HG02678 (cell line): Measurements from ENCODE around the gene GSE1.
"Not testable (repeated sequence)": the region's sequence is repeated elsewhere in the genome, so short reads cannot be mapped to it uniquely, and the experiment has no call there.

ENCODE experiments used
- ATAC-seq: cut with Tn5 transposase; IDR thresholded peaks from one replicate; pipeline ENCODE4 v1.9.1; 2021; ENCODE audit warnings: mild to moderate bottlenecking, moderate library complexity; ENCODE audit not compliant: unreplicated experiment

Gene GSE1

DNA sequence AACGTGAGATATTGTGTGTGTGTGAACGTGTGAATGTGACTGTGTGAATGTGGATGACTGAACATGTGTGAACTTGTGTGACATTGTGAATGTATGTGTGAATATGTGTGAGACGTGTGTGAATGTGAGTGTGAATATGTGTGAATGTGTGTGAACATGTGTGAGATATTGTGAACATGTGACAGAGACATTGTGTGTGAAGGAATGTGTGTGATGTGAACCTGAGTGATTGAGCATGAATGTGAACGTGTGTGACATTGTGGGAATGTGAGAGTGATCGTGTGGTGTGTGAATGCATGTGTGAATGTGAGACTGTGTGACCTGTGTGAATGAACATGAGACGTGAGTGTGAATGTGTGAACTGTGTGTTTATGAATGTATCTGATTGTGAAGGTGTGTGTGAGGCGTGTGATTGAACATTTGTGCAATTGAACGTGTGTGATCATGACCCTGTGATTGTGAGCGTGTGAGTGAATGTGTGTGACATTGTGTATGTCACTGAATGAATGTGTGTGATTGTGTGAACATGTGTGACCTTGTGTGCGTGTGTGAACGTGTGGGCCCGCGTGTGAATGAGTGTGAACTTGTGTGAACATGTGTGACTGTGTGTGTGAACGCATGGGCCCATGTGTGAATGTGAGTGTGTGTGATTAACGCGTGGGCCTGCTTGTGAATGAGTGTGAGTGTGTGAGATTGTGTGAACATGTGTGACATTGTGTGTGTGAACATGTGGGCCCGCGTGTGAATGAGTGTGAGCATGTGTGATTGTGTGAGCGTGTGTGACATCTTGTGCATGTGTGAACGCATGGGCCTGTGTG, 23.2 kb upstream of the GSE1 start:
- ATAC-seq, result no peak

- ATAC-seq, result no peak
Observed at GRCh38 chr16:85590506-85590832, 22.7 kb upstream of the GSE1 start.

- no peak for ATAC-seq
Observed at GRCh38 chr16:85591381-85591780, 21.7 kb upstream of the GSE1 start.

DNA sequence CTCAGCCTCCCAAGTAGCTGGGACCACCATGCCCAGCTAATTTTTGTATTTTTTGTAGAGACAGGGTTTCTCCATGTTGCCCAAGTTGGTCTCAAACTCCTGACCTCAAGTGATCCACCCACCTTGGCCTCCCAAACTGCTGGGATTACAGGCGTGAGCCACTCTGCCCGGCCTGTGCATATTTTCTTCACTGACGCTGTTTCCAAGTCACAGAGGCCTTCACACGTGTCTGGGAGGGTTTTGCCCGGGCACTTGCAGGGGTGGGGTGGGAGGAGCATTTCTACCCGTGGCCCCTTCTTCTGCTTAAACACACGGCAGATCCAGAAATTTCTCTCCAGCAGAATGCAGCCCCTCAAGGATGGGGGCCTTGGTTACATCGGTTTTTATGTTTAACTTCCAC, 20.8 kb upstream of the GSE1 start:
- ATAC-seq, result not testable (repeated sequence)

DNA sequence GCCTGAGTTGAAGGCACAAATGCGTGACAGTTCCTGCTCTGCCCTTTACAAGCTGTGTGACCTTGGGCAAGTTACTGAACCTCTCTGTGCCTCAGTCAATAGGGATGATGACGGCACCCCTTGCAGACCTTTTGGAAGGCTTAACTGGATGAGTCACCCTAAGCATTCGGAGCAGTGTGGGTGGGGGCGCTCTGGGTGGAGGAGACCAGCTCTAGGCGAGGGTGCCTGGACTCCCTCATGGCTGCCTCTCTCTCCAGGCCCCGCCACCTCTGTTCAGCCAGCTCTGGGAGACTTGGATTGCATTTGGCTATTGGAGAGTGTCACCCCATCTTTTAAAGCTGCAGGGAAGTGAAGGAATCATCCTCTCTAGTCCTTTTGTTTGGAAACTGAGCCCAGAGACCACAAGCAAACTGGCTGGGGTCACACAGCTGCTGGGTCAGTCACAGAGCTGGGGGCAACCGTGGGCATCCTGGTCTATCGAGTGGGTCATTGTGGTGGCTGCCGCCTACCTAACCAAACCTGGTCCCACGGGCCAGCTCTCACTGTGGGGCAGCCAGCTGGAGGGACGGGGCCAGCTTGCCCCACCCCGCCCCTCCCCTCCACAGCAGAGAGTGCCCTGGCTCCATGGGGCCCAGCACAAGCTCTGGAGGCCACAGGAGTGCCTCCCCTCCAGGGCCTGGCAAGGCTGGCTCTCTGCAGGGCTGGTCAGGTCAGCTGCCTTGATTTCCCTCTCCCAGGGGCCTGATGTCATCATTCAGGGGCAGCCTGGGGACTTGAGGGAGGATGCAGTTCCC, 20.2 kb upstream of the GSE1 start:
- no peak for ATAC-seq

DNA sequence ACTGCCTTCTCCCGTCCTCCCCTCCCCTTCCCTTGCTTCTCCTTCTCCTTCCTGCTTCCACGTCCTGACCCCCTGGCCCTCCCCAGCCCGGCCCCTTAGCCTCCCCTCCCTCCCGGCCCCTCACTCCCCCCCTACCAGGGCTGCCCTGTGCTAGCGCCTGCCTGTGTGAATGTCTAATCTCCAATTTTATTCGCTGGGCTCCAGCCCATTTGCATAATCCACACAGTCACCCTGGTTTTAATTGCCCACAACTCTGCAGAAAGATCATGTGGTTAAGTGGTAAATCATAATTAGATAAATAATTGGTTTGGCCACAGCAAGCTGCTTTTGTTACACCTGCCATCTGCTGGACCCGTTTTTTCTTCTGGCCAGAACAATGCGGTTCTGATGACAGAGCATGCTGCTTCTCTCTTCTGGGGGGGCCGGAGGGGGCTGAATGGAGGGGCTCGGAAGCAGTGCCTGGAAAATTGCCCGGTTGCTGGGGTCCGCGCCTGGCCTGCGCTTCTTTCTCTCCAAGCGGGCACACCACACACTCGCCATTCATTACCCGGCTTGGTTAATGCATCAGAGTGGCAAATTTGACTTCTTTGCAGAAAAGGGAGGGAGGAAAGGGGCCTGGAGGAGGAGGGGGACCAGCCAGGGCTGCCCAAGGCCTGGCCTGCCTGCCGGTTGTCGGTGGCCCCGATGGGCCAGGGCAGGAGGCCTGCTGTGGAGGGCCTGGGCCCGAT, 19.5 kb upstream of the GSE1 start:
- no peak for ATAC-seq

DNA sequence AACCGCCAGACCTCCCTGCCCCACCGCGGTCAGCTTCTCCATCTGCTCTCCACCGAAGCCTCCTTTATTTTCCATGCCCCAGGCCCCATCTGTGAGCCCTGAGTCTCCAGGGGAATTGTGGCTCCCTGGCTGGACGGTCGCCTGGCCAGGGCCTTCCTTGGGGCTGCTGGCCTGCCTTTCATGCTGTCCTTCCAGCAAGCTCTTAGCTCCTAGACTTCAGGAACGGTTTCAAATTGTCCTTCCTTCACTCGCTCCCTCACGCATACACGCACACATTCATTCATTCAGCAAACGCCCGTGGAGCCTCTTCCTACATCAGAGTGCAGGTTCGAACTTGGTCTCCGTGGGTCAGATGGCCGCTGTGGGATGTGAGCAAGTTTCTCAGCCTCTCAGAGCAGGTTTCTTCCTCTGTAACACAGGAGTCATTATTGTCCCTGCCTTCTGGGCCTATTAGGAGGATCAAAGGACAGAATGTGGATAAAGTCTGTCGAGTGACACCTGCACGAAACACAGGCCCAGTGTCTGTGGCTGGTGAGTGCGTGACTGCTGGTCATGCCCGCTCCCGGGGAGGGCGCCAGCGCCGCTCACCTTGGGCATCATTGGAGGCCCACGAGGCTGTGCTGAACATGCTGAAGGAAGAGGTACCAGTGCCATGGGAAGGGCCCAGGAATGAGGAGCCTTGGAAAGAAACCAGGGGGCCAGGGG, 18.7 kb upstream of the GSE1 start:
- no peak for ATAC-seq

- no peak for ATAC-seq
Observed at GRCh38 chr16:85594978-85595661, 18.0 kb upstream of the GSE1 start.

- no peak for ATAC-seq
Observed at GRCh38 chr16:85595812-85596502, 17.2 kb upstream of the GSE1 start.

DNA sequence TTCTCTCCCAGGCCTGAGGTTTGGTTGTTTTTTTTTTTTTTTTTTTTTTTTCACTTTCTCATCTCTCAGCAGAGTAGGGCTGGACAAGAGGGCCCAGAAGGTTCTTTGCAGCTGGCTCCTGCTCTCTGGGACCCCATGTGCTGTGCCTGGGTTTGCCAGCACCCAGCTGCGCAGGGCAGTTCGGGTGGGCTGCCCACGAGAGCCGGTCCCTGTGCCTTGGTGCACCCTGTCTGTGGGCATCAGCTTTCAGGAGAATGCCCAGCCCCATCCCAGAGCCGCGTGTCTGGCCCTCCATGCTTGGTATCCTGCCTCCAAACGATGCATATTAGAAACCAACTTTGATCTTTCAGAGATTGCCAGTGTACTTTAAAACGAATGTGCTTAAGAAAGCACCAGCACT, 15.0 kb upstream of the GSE1 start:
- no peak for ATAC-seq

- ATAC-seq, result no peak
Observed at GRCh38 chr16:85600078-85600477, 13.0 kb upstream of the GSE1 start.

DNA sequence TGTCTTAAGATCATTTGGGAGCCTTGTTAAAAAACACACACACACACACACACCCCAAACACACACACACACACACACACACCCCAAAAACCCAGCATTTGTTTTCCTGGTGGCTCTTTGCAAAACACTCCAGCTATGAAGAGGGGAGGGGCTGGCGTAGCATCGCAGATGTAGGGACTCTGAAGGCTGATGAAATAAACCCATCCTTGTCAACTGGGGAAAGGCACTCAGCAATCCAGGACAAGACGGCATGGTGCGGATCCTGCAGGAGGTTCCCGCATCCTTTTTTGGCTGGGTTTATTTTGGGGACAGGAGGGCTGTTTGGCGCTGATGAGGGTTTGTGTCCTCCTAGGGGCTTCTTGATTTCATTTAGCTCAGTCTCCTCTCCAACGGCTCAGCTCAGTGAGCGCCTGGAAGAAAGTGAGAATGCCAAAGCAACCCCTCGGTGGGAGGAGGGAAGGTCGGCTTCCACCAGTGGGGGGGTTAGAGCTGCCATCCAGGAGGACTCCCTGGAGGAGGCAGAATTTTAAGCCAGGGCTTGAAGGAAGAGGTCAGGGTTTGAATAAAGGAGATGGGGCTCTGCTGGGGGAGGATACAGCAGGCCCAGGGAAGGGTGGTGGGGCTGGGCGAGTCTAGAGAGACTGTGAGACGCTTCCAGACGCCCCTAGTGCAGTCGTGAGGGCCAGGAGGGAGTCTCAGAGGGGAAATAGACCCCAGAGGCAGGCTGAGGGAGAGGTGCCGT, 12.4 kb upstream of the GSE1 start:
- no peak for ATAC-seq

- ATAC-seq, result no peak
Observed at GRCh38 chr16:85601272-85601639, 11.9 kb upstream of the GSE1 start.

- no peak for ATAC-seq
Observed at GRCh38 chr16:85601730-85602401, 11.3 kb upstream of the GSE1 start.

DNA sequence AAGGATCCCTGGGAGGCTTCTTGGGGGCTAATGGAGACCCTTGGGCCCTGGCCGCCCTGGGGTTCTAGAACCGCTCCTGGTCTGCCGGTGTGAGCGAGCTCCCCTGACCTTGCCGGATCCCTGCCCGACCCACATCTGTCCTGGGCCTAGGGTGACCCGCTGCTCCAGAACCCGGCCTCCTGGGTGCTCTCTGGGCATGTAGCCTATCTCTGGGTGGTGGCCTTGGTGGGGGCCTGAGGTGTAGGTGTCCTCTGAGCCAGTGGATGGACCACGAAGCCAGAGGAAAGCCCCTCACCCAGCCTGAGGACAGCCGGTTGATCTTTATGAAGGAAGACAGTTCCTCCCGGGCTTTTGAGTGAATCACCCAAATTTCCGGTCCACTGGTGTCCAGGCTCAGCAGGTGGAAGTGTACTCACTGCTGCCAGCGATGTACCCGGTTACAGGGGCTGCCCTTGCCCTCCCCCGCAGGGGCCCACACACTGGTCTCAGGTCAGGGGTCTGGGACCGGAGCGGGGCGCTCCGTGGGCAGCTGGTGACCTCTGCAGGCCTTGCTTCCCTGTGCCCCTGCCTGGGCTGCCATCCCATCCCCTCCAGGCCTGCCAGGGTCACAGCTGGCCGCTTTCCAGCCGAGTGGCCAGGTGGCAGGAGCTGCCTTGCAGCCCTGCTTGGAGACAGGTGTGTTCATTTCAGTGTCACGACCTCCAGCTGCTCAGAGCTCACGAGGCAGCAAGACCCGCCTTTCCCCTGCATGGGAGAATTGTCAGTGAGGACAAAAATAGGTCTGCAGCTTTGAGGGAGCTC, 10.5 kb upstream of the GSE1 start:
- ATAC-seq, result peak; percentile 31

DNA sequence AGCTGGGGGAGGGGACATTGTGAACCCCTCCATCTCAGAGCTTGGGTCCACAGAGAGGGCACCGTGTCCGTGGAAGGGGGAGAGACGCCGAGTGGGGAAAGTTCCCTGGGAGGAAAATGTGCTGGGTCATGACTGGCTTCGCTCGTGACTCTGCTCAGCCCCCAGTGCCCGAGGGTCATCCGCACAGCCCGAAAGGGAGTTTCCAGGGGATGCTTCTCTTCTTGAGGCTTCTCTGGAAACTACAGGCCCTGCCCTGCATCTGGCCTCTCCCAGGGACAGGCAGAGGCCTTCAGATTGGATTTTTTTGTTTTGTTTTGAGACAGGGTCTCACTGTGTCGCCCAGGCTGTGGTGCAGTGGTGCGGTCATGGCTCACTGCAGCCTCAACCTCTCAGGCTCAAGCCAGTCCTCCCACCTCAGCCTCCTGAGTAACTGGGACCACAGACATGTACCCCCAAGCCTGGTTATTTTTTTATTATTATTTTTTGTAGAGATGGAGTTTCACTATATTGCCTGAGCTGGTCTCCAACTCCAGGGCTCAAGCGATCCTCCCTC, 9.8 kb upstream of the GSE1 start:
- ATAC-seq, result peak; percentile 43

DNA sequence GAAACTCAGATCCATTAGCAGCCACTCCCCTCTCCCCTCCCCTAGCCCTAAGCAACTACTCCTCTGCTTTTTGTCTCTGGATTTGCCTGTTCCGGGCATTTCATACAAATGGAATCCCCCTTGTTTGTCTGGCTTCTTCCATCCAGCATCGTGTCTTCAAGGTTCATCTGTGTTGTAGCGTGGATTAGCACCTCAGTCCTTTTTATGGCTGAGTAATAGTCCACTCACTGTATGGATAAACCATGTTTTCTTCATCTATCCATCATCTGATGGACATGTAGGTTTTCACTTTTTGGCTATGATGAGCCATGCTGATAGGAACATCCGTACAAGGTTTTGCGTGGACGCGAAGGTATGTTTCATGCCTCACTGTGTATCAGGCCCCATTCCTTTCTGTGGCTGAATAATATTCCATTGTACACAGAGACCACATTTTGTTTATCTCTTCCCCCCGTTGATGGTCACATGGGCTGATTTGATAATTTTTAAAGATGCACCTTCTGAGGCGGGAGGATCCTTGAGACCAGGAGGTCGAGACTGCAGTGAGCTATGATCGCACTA, 8.9 kb upstream of the GSE1 start:
- no peak for ATAC-seq
